ENCODE results near the gene COPZ2. TPM values are rescaled to one million over a fixed set of nuclear protein-coding genes. Genes with fewer than 3 reads are reported as not detected.

The COPZ2 gene
- total and polyA plus RNA-seq, 9 of the 15 experiments (the other 6 are each of a cell fraction or from before 2014, with no cell fraction given), result 0.22 to 0.49 TPM; not detected in 7

GRCh38 chr17:48055531-48056245, 18.1 kb upstream of the COPZ2 start (continued):
- no peak for TF ChIP-seq TRIM25 (IDR thresholded peaks at IDR 0.05; ENCODE audit: borderline replicate concordance)
- 0 out of 2 replicates have a peak, but pooled peaks have one; percentile 37 for TF ChIP-seq CREB5 (CRISPR knock-in tag; IDR thresholded peaks at IDR 0.05)
- TF ChIP-seq ZNF239 (CRISPR knock-in tag; IDR thresholded peaks at IDR 0.05), result 0 out of 2 replicates have a peak, but pooled peaks have one; percentile 40
- no peak for TF ChIP-seq ZNF444 (CRISPR knock-in tag; IDR thresholded peaks at IDR 0.05)
- peak in 1 of 2 experiments; percentile 48; a peak in 2 of 4 replicates for TF ChIP-seq SRF (CRISPR knock-in tag; IDR thresholded peaks at IDR 0.05)
- peak; percentile 84 for TF ChIP-seq EP400 (IDR thresholded peaks at IDR 0.05)
- peak; percentile 41; the same call in 1 of the 2 replicates for TF ChIP-seq SOX6 (IDR thresholded peaks at IDR 0.05)
- TF ChIP-seq IRF9 (tag; IDR thresholded peaks at IDR 0.05), result peak; percentile 71; the same call in 1 of the 2 replicates
- TF ChIP-seq ZNF143 (CRISPR knock-in tag; IDR thresholded peaks at IDR 0.05), result no peak
- peak; percentile 83; the same call in 1 of the 2 replicates for TF ChIP-seq ZNF431 (CRISPR knock-in tag; IDR thresholded peaks at IDR 0.05)
- peak; percentile 93 for TF ChIP-seq DMBX1 (CRISPR knock-in tag; IDR thresholded peaks at IDR 0.05; ENCODE audit: borderline replicate concordance)
- no peak for TF ChIP-seq LEF1 (IDR thresholded peaks at IDR 0.05)
- TF ChIP-seq SIN3B (IDR thresholded peaks at IDR 0.05; ENCODE audit: low read depth), result no peak
- no peak; the same call in 1 of the 2 replicates for TF ChIP-seq FOXJ2 (tag; IDR thresholded peaks at IDR 0.05)
- 0 out of 2 replicates have a peak, but pooled peaks have one; percentile 34 for TF ChIP-seq ELF1 (tag; IDR thresholded peaks at IDR 0.05)
- TF ChIP-seq ZNF655 (CRISPR knock-in tag; IDR thresholded peaks at IDR 0.05), result no peak
- TF ChIP-seq ZNF395 (CRISPR knock-in tag; IDR thresholded peaks at IDR 0.05), result peak; percentile 54; the same call in 1 of the 2 replicates
- TF ChIP-seq POLR2H (tag; IDR thresholded peaks at IDR 0.05; ENCODE audit: low read depth), result peak; percentile 93

Data from K562 (cell line).